HEK293 (cell line): Measurements from ENCODE around the gene LRRC70.

ENCODE experiments used
- CTCF ChIA-PET: fragments of 350-600 bp; formaldehyde crosslinking; extraction: SDS; loops from one replicate; lab custom pipeline; 2021; ENCODE audit warnings: antibody characterized with exemption; lab: Yijun Ruan, JAX
- POLR2A ChIA-PET: fragments of 300-600 bp; formaldehyde crosslinking; extraction: SDS; loops from one replicate; lab custom pipeline; 2020; ENCODE audit warnings: antibody characterized with exemption, inconsistent platforms; lab: Yijun Ruan, JAX
- H3K27ac ChIP-seq: fragments of 200-500 bp; sonication (Bioruptor generic); 2 replicates; pipeline ENCODE4 v1.5.1; 2014; ENCODE audit warnings: low read depth, low read length, control low read depth, inconsistent platforms; ENCODE audit errors: extremely low read depth
- H3K36me3 ChIP-seq, 2 experiments: fragments of 200-500 bp in 1 of 2; sonication (Bioruptor generic) in 1 of 2; 1 replicate in 1 of 2; 2 replicates in 1 of 2; pipeline ENCODE4 v1.5.1; 2014 to 2017; ENCODE audit warnings: inconsistent platforms in 2 of 2, low read length in 2 of 2; ENCODE audit not compliant: control insufficient read depth in 2 of 2, insufficient read depth in 1 of 2
- H3K4me1 ChIP-seq: fragments of 200-500 bp; sonication (Bioruptor generic); 2 replicates; pipeline ENCODE4 v1.5.1; 2014; ENCODE audit warnings: mild to moderate bottlenecking, low read length, inconsistent platforms; ENCODE audit not compliant: control insufficient read depth, insufficient read depth
- H3K4me3 ChIP-seq: 2 replicates; pipeline ENCODE4 v1.5.1; 2011; ENCODE audit warnings: low read depth, mild to moderate bottlenecking, control low read depth, low read length, moderate library complexity
- H3K9me3 ChIP-seq: fragments of 200-500 bp; sonication (Bioruptor generic); 2 replicates; pipeline ENCODE4 v1.5.1; 2014; ENCODE audit warnings: low read depth, low read length, inconsistent platforms; ENCODE audit not compliant: control insufficient read depth, insufficient read depth
- ELK4 ChIP-seq: IDR thresholded peaks from 2 replicates; pipeline ENCODE4 v1.6.1; 2011; ENCODE audit warnings: mild to moderate bottlenecking, low read depth, low read length, borderline replicate concordance
- HIC1 ChIP-seq: fragments of 450-650 bp; formaldehyde crosslinking; IDR thresholded peaks from 2 replicates; pipeline ENCODE4 v1.5.1; 2016; ENCODE audit warnings: missing biosample characterization, missing genetic modification characterization
- IKZF3 ChIP-seq: fragments of 450-650 bp; IDR thresholded peaks from 2 replicates; pipeline ENCODE4 v1.5.0; 2018; ENCODE audit warnings: missing biosample characterization, mild to moderate bottlenecking, missing genetic modification characterization, moderate library complexity
- KLF1 ChIP-seq: fragments of 450-650 bp; formaldehyde crosslinking; IDR thresholded peaks from 2 replicates; pipeline ENCODE4 v1.5.1; 2016; ENCODE audit warnings: missing biosample characterization, missing genetic modification characterization
- PRDM1 ChIP-seq: fragments of 450-650 bp; formaldehyde crosslinking; IDR thresholded peaks from 2 replicates; pipeline ENCODE4; 2016; ENCODE audit warnings: missing biosample characterization, missing genetic modification characterization
- ZBTB7A ChIP-seq: fragments of 450-650 bp; formaldehyde crosslinking; IDR thresholded peaks from 2 replicates; pipeline ENCODE4 v1.5.1; 2016; ENCODE audit warnings: low read depth, missing biosample characterization, missing genetic modification characterization
- ZFHX2 ChIP-seq: fragments of 450-650 bp; formaldehyde crosslinking; conservative IDR thresholded peaks from 2 replicates; pipeline ENCODE4 v1.5.1; 2016; ENCODE audit warnings: missing biosample characterization, missing genetic modification characterization
- ZNF155 ChIP-seq: fragments of 450-650 bp; formaldehyde crosslinking; IDR thresholded peaks from 2 replicates; pipeline ENCODE4 v1.5.1; 2016; ENCODE audit warnings: missing biosample characterization, missing genetic modification characterization
- ZNF16 ChIP-seq: fragments of 450-650 bp; formaldehyde crosslinking; IDR thresholded peaks from 2 replicates; pipeline ENCODE4 v1.5.1; 2016; ENCODE audit warnings: low read depth, missing biosample characterization, missing genetic modification characterization
- ZNF211 ChIP-seq: fragments of 450-650 bp; formaldehyde crosslinking; IDR thresholded peaks from 2 replicates; pipeline ENCODE4 v1.5.1; 2016; ENCODE audit warnings: low read depth, missing biosample characterization, missing genetic modification characterization
- ZNF23 ChIP-seq: fragments of 450-650 bp; formaldehyde crosslinking; IDR thresholded peaks from 2 replicates; pipeline ENCODE4 v1.5.1; 2016; ENCODE audit warnings: missing biosample characterization, missing genetic modification characterization, borderline replicate concordance
- ZNF248 ChIP-seq: fragments of 450-650 bp; formaldehyde crosslinking; IDR thresholded peaks from 2 replicates; pipeline ENCODE4 v1.5.1; 2017; ENCODE audit warnings: missing biosample characterization, missing genetic modification characterization
- ZNF488 ChIP-seq: fragments of 450-650 bp; formaldehyde crosslinking; IDR thresholded peaks from 2 replicates; pipeline ENCODE4 v1.5.1; 2016; ENCODE audit warnings: missing biosample characterization, missing genetic modification characterization
- ZNF510 ChIP-seq: fragments of 450-650 bp; formaldehyde crosslinking; IDR thresholded peaks from 2 replicates; pipeline ENCODE4 v1.5.1; 2018; ENCODE audit warnings: mild to moderate bottlenecking, missing genetic modification characterization, missing biosample characterization; ENCODE audit not compliant: insufficient replicate concordance
- ZNF558 ChIP-seq: fragments of 450-650 bp; formaldehyde crosslinking; IDR thresholded peaks from 2 replicates; pipeline ENCODE4 v1.5.1; 2016; ENCODE audit warnings: missing biosample characterization, missing genetic modification characterization
- ZNF677 ChIP-seq: fragments of 450-650 bp; IDR thresholded peaks from 2 replicates; pipeline ENCODE4 v1.5.0; 2018; ENCODE audit warnings: missing biosample characterization, mild to moderate bottlenecking, missing genetic modification characterization, moderate library complexity
- ZSCAN4 ChIP-seq: fragments of 450-650 bp; formaldehyde crosslinking; IDR thresholded peaks from 2 replicates; pipeline ENCODE4 v1.5.1; 2017; ENCODE audit warnings: missing biosample characterization, missing genetic modification characterization
- TF ChIP-seq, protein P1 (sequence below): fragments of 450-650 bp; formaldehyde crosslinking; IDR thresholded peaks from 2 replicates; pipeline ENCODE4 v1.5.1; 2016; ENCODE audit warnings: missing biosample characterization, missing genetic modification characterization

Gene LRRC70

GRCh38 chr5:62616615-62617277 lies 38.1 kb downstream of the LRRC70 start:
- H3K36me3 ChIP-seq: peaks cover 0 to 5% of the 10 kb centered on the region in 2 experiments; a peak in 2 of 3 replicates
- POLR2A ChIA-PET: no interaction called here
- CTCF ChIA-PET: no interaction called here

GRCh38 chr5:62617943-62618342 lies 39.3 kb downstream of the LRRC70 start:
- no peak for TF ChIP-seq ZNF23 (tag by site-specific recombination)
- no peak for TF ChIP-seq ZNF211 (tag by site-specific recombination)
- TF ChIP-seq ZNF510: no peak
- TF ChIP-seq ZNF488 (tag by site-specific recombination): no peak
- no peak for TF ChIP-seq ZNF677
- TF ChIP-seq ELK4: no peak
- TF ChIP-seq, all 188 proteins: peak for 0
- no peak overlapping the region for H3K27ac ChIP-seq
- POLR2A ChIA-PET: no interaction called here

More at GRCh38 chr5:62616615-62617277, 38.1 kb downstream of the LRRC70 start:
- H3K9me3 ChIP-seq: no peaks in the 10 kb centered on the region
- TF ChIP-seq ZNF16 (tag by site-specific recombination): no peak
- H3K27ac ChIP-seq: no peak overlapping the region
- no peaks in the 10 kb centered on the region for H3K4me1 ChIP-seq
- no peak overlapping the region for H3K4me3 ChIP-seq

GRCh38 chr5:62620761-62621160 lies 42.1 kb downstream of the LRRC70 start:
- no peaks in the 10 kb centered on the region for H3K9me3 ChIP-seq
- no peak overlapping the region for H3K4me3 ChIP-seq
- no peaks in the 10 kb centered on the region for H3K4me1 ChIP-seq
- ChIA-PET POLR2A (no interaction called here), CTCF (no interaction called here)
- no peak for TF ChIP-seq HIC1
- no peak for TF ChIP-seq ZNF155 (tag by site-specific recombination)
- no peak for TF ChIP-seq ZNF558 (tag by site-specific recombination)
- TF ChIP-seq KLF1 (tag by site-specific recombination): no peak
- no peak for TF ChIP-seq ZNF248 (tag by site-specific recombination)
- TF ChIP-seq ZBTB7A (tag by site-specific recombination): no peak
- TF ChIP-seq ZFHX2 (tag by site-specific recombination): no peak
- TF ChIP-seq PRDM1 (tag by site-specific recombination): no peak
- no peak for TF ChIP-seq IKZF3 (tag by site-specific recombination)
- TF ChIP-seq, protein P1, sequence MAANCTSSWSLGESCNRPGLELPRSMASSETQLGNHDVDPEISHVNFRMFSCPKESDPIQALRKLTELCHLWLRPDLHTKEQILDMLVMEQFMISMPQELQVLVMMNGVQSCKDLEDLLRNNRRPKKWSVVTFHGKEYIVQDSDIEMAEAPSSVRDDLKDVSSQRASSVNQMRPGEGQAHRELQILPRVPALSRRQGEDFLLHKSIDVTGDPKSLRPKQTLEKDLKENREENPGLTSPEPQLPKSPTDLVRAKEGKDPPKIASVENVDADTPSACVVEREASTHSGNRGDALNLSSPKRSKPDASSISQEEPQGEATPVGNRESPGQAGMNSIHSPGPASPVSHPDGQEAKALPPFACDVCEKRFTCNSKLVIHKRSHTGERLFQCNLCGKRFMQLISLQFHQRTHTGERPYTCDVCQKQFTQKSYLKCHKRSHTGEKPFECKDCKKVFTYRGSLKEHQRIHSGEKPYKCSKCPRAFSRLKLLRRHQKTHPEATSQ (tag by site-specific recombination): no peak
- no peak for TF ChIP-seq ZSCAN4 (tag by site-specific recombination)
- H3K36me3 ChIP-seq: no peaks in the 10 kb centered on the region; a peak in 1 of 3 replicates
- H3K27ac ChIP-seq: no peak overlapping the region

More at GRCh38 chr5:62617943-62618342, 39.3 kb downstream of the LRRC70 start:
- peaks cover 0 to 4% of the 10 kb centered on the region in 2 experiments; a peak in 2 of 3 replicates for H3K36me3 ChIP-seq
- H3K4me1 ChIP-seq: no peaks in the 10 kb centered on the region
- no peak overlapping the region for H3K4me3 ChIP-seq
- H3K9me3 ChIP-seq: no peaks in the 10 kb centered on the region
- CTCF ChIA-PET: no interaction called here
